Astrocyte (in vitro differentiated cells and primary cell): ENCODE measurements around the gene GMDS.

Experiments used
- EZH2 ChIP-seq: IDR thresholded peaks from 2 replicates; pipeline ENCODE4 v1.6.1; 2012; ENCODE audit warnings: mild to moderate bottlenecking, low read length, inconsistent platforms; ENCODE audit not compliant: insufficient read depth
- TF ChIP-seq, protein P1 (sequence below): IDR thresholded peaks from 2 replicates; pipeline ENCODE4 v1.5.1; 2011; ENCODE audit warnings: low read depth, mild to moderate bottlenecking, inconsistent platforms, low read length, moderate library complexity; ENCODE audit not compliant: insufficient read depth

DNA sequence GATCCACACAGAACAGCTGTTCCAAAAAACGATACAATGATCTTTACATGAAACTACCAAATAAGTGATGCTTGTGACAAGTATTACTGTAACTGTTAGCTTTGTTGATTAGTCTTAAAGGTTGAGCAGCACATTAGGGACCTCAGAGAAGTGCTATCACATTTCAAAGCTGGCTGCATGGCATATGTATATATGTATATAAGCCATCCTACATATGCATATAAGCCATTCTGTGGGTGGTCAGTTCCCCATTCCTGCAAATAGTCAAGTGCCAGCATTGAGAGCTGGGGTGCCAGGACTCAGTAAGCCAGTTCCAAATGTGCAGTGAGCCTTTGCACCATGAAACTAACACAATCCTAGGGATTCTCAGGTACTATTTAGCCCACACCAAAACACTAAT, 339.4 kb downstream of the GMDS start:
- TF ChIP-seq, protein P1, sequence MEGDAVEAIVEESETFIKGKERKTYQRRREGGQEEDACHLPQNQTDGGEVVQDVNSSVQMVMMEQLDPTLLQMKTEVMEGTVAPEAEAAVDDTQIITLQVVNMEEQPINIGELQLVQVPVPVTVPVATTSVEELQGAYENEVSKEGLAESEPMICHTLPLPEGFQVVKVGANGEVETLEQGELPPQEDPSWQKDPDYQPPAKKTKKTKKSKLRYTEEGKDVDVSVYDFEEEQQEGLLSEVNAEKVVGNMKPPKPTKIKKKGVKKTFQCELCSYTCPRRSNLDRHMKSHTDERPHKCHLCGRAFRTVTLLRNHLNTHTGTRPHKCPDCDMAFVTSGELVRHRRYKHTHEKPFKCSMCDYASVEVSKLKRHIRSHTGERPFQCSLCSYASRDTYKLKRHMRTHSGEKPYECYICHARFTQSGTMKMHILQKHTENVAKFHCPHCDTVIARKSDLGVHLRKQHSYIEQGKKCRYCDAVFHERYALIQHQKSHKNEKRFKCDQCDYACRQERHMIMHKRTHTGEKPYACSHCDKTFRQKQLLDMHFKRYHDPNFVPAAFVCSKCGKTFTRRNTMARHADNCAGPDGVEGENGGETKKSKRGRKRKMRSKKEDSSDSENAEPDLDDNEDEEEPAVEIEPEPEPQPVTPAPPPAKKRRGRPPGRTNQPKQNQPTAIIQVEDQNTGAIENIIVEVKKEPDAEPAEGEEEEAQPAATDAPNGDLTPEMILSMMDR, result no peak
- TF ChIP-seq EZH2, result no peak
